Panc1 (cell line): ENCODE measurements around the gene CATSPER3.

ENCODE experiments used
- CTCF ChIP-seq: fragments of 450-650 bp; IDR thresholded peaks from 2 replicates; pipeline ENCODE4 v1.5.1; 2017; ENCODE audit warnings: mild to moderate bottlenecking
- POLR2AphosphoS5 ChIP-seq: IDR thresholded peaks from 2 replicates; pipeline ENCODE4 v1.6.1; 2012; ENCODE audit warnings: mild to moderate bottlenecking, low read depth, low read length, moderate library complexity
- SIN3A ChIP-seq: IDR thresholded peaks from 2 replicates; pipeline ENCODE4 v1.6.1; 2012; ENCODE audit warnings: low read depth, mild to moderate bottlenecking, low read length, moderate library complexity, borderline replicate concordance; ENCODE audit not compliant: insufficient read depth

DNA sequence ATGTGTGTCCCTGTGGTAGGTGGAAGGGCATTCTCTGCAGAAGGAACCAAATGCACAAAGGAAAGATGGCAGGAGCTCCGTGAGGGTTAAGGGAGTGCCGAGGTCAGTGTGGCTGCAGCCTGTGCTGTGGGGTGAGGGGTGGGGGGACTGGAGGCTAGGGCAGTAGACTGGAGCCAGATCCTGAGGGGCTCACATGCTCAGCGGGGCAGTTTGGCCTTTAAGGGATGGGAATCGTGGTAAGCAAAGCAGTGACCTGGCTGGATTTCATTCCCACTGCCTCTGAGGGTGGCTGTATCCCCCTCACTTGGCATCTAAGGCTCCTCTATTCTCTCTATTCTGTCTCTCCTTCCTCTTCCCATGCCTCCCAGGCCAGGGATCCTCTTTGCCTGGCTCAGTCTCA, 50.8 kb downstream of the CATSPER3 start:
- TF ChIP-seq SIN3A: no peak
- no peak for TF ChIP-seq CTCF
- TF ChIP-seq POLR2AphosphoS5: no peak
